Erythroblast (primary cell): ENCODE measurements around the gene PNLIPRP2.

Experiments used
- GATA1 ChIP-seq: IDR thresholded peaks from 2 replicates; pipeline ENCODE4 v1.6.1; 2011; ENCODE audit warnings: low read depth, mild to moderate bottlenecking, control low read depth, low read length, moderate library complexity
- POLR2A ChIP-seq: IDR thresholded peaks from 2 replicates; pipeline ENCODE4 v1.6.1; 2011; ENCODE audit warnings: mild to moderate bottlenecking, low read length

- TF ChIP-seq POLR2A (no peak), GATA1 (no peak)
Observed at GRCh38 chr10:116610443-116611152, 10.2 kb upstream of the PNLIPRP2 start.
